ENCODE data around the gene DCLRE1B. TPM values are rescaled to one million over a fixed set of nuclear protein-coding genes. Genes with fewer than 3 reads are reported as not detected.

DCLRE1B gene
- total and polyA plus RNA-seq, 11 donors, result 0.38 to 6.0 (median 2.2) TPM

DNA sequence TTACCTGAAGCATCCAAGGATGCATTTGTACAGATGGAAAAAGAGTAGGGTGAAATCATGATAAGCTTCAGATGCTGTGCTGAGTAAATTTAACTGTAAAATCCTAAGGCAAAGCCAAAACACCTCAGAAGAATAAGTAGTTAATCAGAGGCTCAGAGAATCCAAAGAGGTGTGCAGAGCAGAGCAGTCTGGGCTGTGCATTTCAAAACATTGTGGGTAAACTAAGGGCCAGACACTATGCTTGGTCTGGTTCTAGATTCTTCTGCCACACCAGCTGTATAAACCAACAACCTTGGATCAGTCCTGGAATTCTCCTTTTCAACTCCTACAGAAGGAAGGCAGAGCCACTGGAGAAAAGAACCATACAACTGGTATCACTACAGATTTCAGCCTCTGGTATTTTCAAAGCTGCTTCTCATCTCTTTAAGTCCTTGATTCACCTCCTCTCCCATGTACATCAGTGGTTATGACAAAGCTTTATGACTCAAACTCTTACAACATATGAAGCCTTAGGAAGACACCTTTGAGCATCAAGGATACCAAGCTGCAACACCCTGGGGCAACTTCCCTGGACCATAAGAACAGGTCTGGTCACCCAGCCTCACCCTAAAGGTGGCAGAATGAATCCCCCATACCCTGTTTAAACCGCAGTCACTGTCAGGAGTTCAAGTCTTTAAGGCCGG lies 12.4 kb downstream of the DCLRE1B start:
- H3K4me3 ChIP-seq, result no peak overlapping the region
- 77 to 86% (median 81%) methylated on average over 2 of the region's 2 CpGs for WGBS, 4 donors
- no peak overlapping the region for H3K27ac ChIP-seq
- no peaks in the 10 kb centered on the region for H3K27me3 ChIP-seq
- no peaks in the 10 kb centered on the region for H3K9me3 ChIP-seq
- DNase-seq (no peak), ATAC-seq (no peak)
- no peak for TF ChIP-seq POLR2A (IDR thresholded peaks at IDR 0.05)
- TF ChIP-seq CTCF (IDR thresholded peaks at IDR 0.05), result no peak
- peaks cover 0 to 4% (median 0%) of the 10 kb centered on the region in 9 donors for H3K36me3 ChIP-seq
- H3K4me1 ChIP-seq, result peaks cover 2 to 11% (median 10%) of the 10 kb centered on the region in 12 donors
- intact Hi-C loops (cut with DNase I), result no loop called here

- DNase-seq (no peak), ATAC-seq (no peak)
- Histone ChIP-seq H3K27me3 (no peaks in the 10 kb centered on the region), H3K4me3 (no peak overlapping the region), H3K9me3 (no peaks in the 10 kb centered on the region), H3K27ac (no peak overlapping the region), H3K36me3 (no peaks in the 10 kb centered on the region), H3K4me1 (peaks cover 0 to 4% (median 3%) of the 10 kb centered on the region in 12 donors)
- no peak for TF ChIP-seq CTCF (IDR thresholded peaks at IDR 0.05)
- TF ChIP-seq POLR2A (IDR thresholded peaks at IDR 0.05), result no peak
- intact Hi-C loops (cut with DNase I), result no loop called here
These were observed 13.1 kb downstream of the DCLRE1B start for GRCh38 chr1:113918243-113918642.

- intact Hi-C loops (cut with DNase I), result no loop called here
- TF ChIP-seq POLR2A (IDR thresholded peaks at IDR 0.05), result no peak
- TF ChIP-seq CTCF (IDR thresholded peaks at IDR 0.05), result no peak
- 69 to 97% (median 95%) methylated on average over 4 of the region's 4 CpGs for WGBS, 4 donors
These were observed 17.8 kb downstream of the DCLRE1B start for GRCh38 chr1:113922957-113923356.

GRCh38 chr1:113924473-113924872 lies 19.3 kb downstream of the DCLRE1B start:
- 85 to 96% (median 95%) methylated on average over 2 of the region's 2 CpGs for WGBS, 4 donors

More at GRCh38 chr1:113922957-113923356, 17.8 kb downstream of the DCLRE1B start:
- no peak overlapping the region for H3K27ac ChIP-seq
- H3K27me3 ChIP-seq, result no peaks in the 10 kb centered on the region
- no peaks in the 10 kb centered on the region for H3K9me3 ChIP-seq
- no peaks in the 10 kb centered on the region for H3K36me3 ChIP-seq
- H3K4me1 ChIP-seq, result peaks cover 0 to 7% (median 1%) of the 10 kb centered on the region in 12 donors
- H3K4me3 ChIP-seq, result no peak overlapping the region
- no peak for ATAC-seq
- no peak for DNase-seq

More at GRCh38 chr1:113924473-113924872, 19.3 kb downstream of the DCLRE1B start:
- no peaks in the 10 kb centered on the region for H3K9me3 ChIP-seq
- no peak for ATAC-seq
- H3K27ac ChIP-seq, result no peak overlapping the region
- no peaks in the 10 kb centered on the region for H3K36me3 ChIP-seq
- H3K4me1 ChIP-seq, result peaks cover 0 to 14% (median 5%) of the 10 kb centered on the region in 12 donors
- TF ChIP-seq CTCF (IDR thresholded peaks at IDR 0.05) (no peak), POLR2A (IDR thresholded peaks at IDR 0.05) (no peak)
- intact Hi-C loops (cut with DNase I), result no loop called here
- H3K4me3 ChIP-seq, result no peak overlapping the region
- DNase-seq, result no peak
- H3K27me3 ChIP-seq, result no peaks in the 10 kb centered on the region

Measured in heart left ventricle (tissue), 16 donors.